ENCODE results near the gene TNFRSF21. TPM values are rescaled to one million over a fixed set of nuclear protein-coding genes. Genes with fewer than 3 reads are reported as not detected.

TNFRSF21 gene
- total and polyA plus RNA-seq, 2 donors from 2014 or later = 40.3 to 45.5 TPM

DNA sequence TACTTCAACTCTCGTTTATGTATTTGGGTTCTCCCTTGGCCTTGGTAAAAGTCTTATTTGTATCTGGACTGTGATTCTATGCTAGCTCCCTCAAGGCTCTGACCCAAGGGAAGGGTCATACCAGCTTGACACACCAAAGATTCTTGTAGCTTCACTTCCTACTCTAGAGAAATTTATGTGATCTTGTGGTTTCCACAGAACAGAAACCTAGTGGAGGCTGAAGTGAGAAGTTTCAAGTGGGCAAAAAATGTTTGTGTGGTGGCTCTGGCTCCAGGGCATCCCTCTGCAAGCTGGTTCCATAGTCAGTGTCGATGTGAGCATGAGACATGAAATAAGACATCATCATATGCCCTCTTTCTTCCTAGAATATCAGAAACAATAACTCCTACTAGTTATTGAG is 48.1 kb upstream of the TNFRSF21 start:
- no peak for TF ChIP-seq CTCF (IDR thresholded peaks at IDR 0.05; ENCODE audit: borderline replicate concordance, extremely low read depth, insufficient read depth)
- Histone ChIP-seq H3K27ac (ENCODE audit: low read depth in 2 of 2, low read length in 2 of 2) (no peak overlapping the region), H3K4me3 (ENCODE audit: low read length in 3 of 3) (no peak overlapping the region), H3K9me3 (ENCODE audit: control insufficient read depth in 2 of 3, insufficient read depth in 1 of 3, low read length in 3 of 3) (no peaks in the 10 kb centered on the region), H3K4me1 (ENCODE audit: control insufficient read depth in 2 of 3, insufficient read depth in 2 of 3, low read depth in 1 of 3, low read length in 3 of 3) (no peaks in the 10 kb centered on the region), H3K9ac (ENCODE audit: low read length in 3 of 3) (no peak overlapping the region), H3K36me3 (ENCODE audit: control insufficient read depth in 2 of 3, insufficient read depth in 3 of 3, low read length in 3 of 3) (no peaks in the 10 kb centered on the region), H3K27me3 (ENCODE audit: control insufficient read depth, insufficient read depth, low read length) (no peaks in the 10 kb centered on the region)
- no peak for FAIRE-seq
- intact Hi-C loops (cut with DNase I) = no loop called here
- no peak for DNase-seq

GRCh38 chr6:47355496-47355895 is 45.8 kb upstream of the TNFRSF21 start:
- H3K36me3 ChIP-seq (ENCODE audit: control insufficient read depth in 2 of 3, insufficient read depth in 3 of 3, low read length in 3 of 3) = no peaks in the 10 kb centered on the region
- H3K27ac ChIP-seq (ENCODE audit: low read depth in 2 of 2, low read length in 2 of 2) = no peak overlapping the region
- DNase-seq = no peak
- no peaks in the 10 kb centered on the region for H3K4me1 ChIP-seq (ENCODE audit: control insufficient read depth in 2 of 3, insufficient read depth in 2 of 3, low read depth in 1 of 3, low read length in 3 of 3)
- no peak for TF ChIP-seq CTCF (IDR thresholded peaks at IDR 0.05; ENCODE audit: borderline replicate concordance, extremely low read depth, insufficient read depth)
- intact Hi-C loops (cut with DNase I) = no loop called here
- no peak for FAIRE-seq
- no peak overlapping the region for H3K9ac ChIP-seq (ENCODE audit: low read length in 3 of 3)
- H3K9me3 ChIP-seq (ENCODE audit: control insufficient read depth in 2 of 3, insufficient read depth in 1 of 3, low read length in 3 of 3) = no peaks in the 10 kb centered on the region
- no peak overlapping the region for H3K4me3 ChIP-seq (ENCODE audit: low read length in 3 of 3)
- no peaks in the 10 kb centered on the region for H3K27me3 ChIP-seq (ENCODE audit: control insufficient read depth, insufficient read depth, low read length)

DNA sequence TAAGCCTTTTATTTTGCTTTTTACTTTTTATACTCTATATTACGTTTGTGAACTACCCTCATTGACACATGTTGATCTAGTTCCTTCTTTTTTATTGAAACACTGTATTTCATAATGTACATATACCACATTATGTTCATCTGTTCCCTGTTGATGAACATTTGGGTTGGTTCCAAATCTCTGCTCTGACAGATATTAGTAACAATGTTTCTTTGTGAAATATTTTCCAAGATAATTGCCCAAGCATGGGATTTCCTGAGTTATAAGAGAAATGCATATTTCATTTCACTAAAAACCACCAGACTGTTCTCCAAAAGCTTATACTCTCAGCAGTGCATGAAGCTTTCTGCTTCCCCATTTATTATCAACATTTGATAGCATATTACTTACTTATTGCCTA is 44.2 kb upstream of the TNFRSF21 start:
- intact Hi-C loops (cut with DNase I) = no loop called here
- no peak overlapping the region for H3K27ac ChIP-seq (ENCODE audit: low read depth in 2 of 2, low read length in 2 of 2)
- no peaks in the 10 kb centered on the region for H3K36me3 ChIP-seq (ENCODE audit: control insufficient read depth in 2 of 3, insufficient read depth in 3 of 3, low read length in 3 of 3)
- H3K9ac ChIP-seq (ENCODE audit: low read length in 3 of 3) = no peak overlapping the region
- no peak overlapping the region for H3K4me3 ChIP-seq (ENCODE audit: low read length in 3 of 3)
- FAIRE-seq (no peak), DNase-seq (no peak)
- H3K27me3 ChIP-seq (ENCODE audit: control insufficient read depth, insufficient read depth, low read length) = no peaks in the 10 kb centered on the region
- no peaks in the 10 kb centered on the region for H3K4me1 ChIP-seq (ENCODE audit: control insufficient read depth in 2 of 3, insufficient read depth in 2 of 3, low read depth in 1 of 3, low read length in 3 of 3)
- no peak for TF ChIP-seq CTCF (IDR thresholded peaks at IDR 0.05; ENCODE audit: borderline replicate concordance, extremely low read depth, insufficient read depth)
- H3K9me3 ChIP-seq (ENCODE audit: control insufficient read depth in 2 of 3, insufficient read depth in 1 of 3, low read length in 3 of 3) = no peaks in the 10 kb centered on the region

GRCh38 chr6:47352966-47353365 is 43.3 kb upstream of the TNFRSF21 start:
- no peak overlapping the region for H3K27ac ChIP-seq (ENCODE audit: low read depth in 2 of 2, low read length in 2 of 2)
- H3K4me3 ChIP-seq (ENCODE audit: low read length in 3 of 3) = no peak overlapping the region
- H3K4me1 ChIP-seq (ENCODE audit: control insufficient read depth in 2 of 3, insufficient read depth in 2 of 3, low read depth in 1 of 3, low read length in 3 of 3) = no peaks in the 10 kb centered on the region
- intact Hi-C loops (cut with DNase I) = no loop called here
- FAIRE-seq (no peak), DNase-seq (no peak)
- no peaks in the 10 kb centered on the region for H3K9me3 ChIP-seq (ENCODE audit: control insufficient read depth in 2 of 3, insufficient read depth in 1 of 3, low read length in 3 of 3)
- H3K27me3 ChIP-seq (ENCODE audit: control insufficient read depth, insufficient read depth, low read length) = no peaks in the 10 kb centered on the region
- no peaks in the 10 kb centered on the region for H3K36me3 ChIP-seq (ENCODE audit: control insufficient read depth in 2 of 3, insufficient read depth in 3 of 3, low read length in 3 of 3)
- TF ChIP-seq CTCF (IDR thresholded peaks at IDR 0.05; ENCODE audit: borderline replicate concordance, extremely low read depth, insufficient read depth) = no peak
- no peak overlapping the region for H3K9ac ChIP-seq (ENCODE audit: low read length in 3 of 3)

Measured in kidney (tissue), 14 donors.